ENCODE results near the gene CNN2. TPM values are rescaled to one million over a fixed set of nuclear protein-coding genes. Genes with fewer than 3 reads are reported as not detected.

CNN2 gene
- total RNA-seq, 1 experiment from 2014 or later, result 296 TPM

GRCh38 chr19:1009041-1009980 is 17.1 kb upstream of the CNN2 start:
- no peak for DNase-seq (ENCODE audit: low spot score)
- in situ Hi-C loops (cut with HindIII; ENCODE audit: low sequenced_read_pairs), result no loop called here

GRCh38 chr19:1009981-1010538 is 16.3 kb upstream of the CNN2 start:
- no peak for DNase-seq (ENCODE audit: low spot score)
- in situ Hi-C loops (cut with HindIII; ENCODE audit: low sequenced_read_pairs), result no loop called here

GRCh38 chr19:1010586-1011510 is 15.6 kb upstream of the CNN2 start:
- DNase-seq (ENCODE audit: low spot score), result no peak
- in situ Hi-C loops (cut with HindIII; ENCODE audit: low sequenced_read_pairs), result no loop called here

- in situ Hi-C loops (cut with HindIII; ENCODE audit: low sequenced_read_pairs), result no loop called here
- DNase-seq (ENCODE audit: low spot score), result no peak
These were observed 14.5 kb upstream of the CNN2 start for GRCh38 chr19:1011831-1012333.

GRCh38 chr19:1012334-1012733 is 14.1 kb upstream of the CNN2 start:
- in situ Hi-C loops (cut with HindIII; ENCODE audit: low sequenced_read_pairs), result no loop called here

GRCh38 chr19:1013218-1013617 is 13.2 kb upstream of the CNN2 start:
- DNase-seq (ENCODE audit: low spot score), result no peak
- in situ Hi-C loops (cut with HindIII; ENCODE audit: low sequenced_read_pairs), result no loop called here

More at GRCh38 chr19:1012334-1012733, 14.1 kb upstream of the CNN2 start:
- DNase-seq (ENCODE audit: low spot score), result no peak

- in situ Hi-C loops (cut with HindIII; ENCODE audit: low sequenced_read_pairs), result no loop called here
- DNase-seq (ENCODE audit: low spot score), result no peak
These were observed 12.0 kb upstream of the CNN2 start for GRCh38 chr19:1014161-1015060.

GRCh38 chr19:1015061-1015781 is 11.2 kb upstream of the CNN2 start:
- DNase-seq (ENCODE audit: low spot score), result no peak
- in situ Hi-C loops (cut with HindIII; ENCODE audit: low sequenced_read_pairs), result no loop called here

DNA sequence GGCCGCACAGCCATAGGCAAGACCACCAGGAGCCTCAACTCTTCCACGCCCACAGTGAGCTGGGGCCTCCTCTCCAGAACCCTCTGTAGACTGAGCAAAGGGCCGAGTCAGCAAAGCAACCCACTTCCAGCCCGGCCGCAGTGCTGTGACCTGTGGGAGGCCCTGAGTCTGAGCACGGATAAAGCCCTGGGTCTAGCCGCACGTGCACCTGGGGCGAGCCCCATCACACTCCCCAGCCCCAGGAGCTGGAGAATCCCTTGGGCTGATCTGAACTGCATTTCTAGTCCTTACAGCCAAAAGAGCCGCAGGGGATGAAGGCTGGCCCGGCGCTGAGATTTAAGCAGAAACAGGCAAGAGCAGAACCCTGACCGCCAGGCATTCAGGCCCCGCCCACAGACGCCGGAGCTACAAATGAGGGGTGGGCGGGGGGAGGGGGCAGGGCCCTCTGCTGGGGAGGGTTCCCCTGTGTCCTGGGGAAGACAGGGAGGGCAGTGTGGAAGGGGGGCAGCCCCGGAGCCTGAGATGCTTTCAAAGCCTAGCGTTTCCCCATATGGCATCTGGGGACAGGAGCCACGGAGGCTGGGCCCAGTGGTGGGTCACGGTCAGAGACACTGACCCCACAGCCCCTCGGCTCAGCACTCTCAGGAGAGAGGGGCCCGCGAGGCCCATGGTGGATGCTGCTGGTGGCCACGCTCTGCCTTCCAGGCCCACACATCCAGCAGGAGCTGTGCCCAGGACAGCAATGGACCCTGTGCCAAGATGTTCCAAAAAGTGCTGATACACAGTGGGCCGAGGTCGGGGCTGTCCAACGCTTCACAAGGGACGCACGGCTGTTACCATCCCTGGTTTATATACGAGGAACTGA is 10.4 kb upstream of the CNN2 start:
- in situ Hi-C loops (cut with HindIII; ENCODE audit: low sequenced_read_pairs), result no loop called here
- peak; percentile 23 for DNase-seq (ENCODE audit: low spot score)

- in situ Hi-C loops (cut with HindIII; ENCODE audit: low sequenced_read_pairs), result no loop called here
These were observed 9.7 kb upstream of the CNN2 start for GRCh38 chr19:1016647-1017114.

GRCh38 chr19:1017115-1017905 is 9.1 kb upstream of the CNN2 start:
- DNase-seq (ENCODE audit: low spot score), result no peak
- in situ Hi-C loops (cut with HindIII; ENCODE audit: low sequenced_read_pairs), result no loop called here

More at GRCh38 chr19:1016647-1017114, 9.7 kb upstream of the CNN2 start:
- peak; percentile 25 for DNase-seq (ENCODE audit: low spot score)

DNA sequence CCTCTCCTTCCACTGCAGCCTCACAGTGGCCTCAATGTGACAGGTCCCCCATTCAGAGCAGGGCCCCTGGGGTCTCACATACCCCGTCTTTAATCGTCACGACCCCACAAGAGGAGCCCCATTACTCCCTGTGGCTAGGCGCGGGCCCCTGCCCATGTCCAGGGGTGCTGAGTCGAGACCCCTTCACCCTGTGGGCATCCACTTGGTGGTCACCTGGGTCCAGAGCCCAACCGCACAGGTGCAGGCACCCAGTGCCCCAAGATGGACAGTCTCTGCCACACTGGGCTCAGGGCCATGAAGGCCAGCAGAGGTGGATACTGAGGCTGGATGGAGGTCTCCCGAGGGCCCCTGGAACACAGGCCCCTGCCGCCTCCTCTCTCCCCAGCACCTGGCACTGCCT is 8.5 kb upstream of the CNN2 start:
- DNase-seq (ENCODE audit: low spot score), result no peak
- in situ Hi-C loops (cut with HindIII; ENCODE audit: low sequenced_read_pairs), result no loop called here

GRCh38 chr19:1018393-1018792 is 8.0 kb upstream of the CNN2 start:
- no peak for DNase-seq (ENCODE audit: low spot score)
- in situ Hi-C loops (cut with HindIII; ENCODE audit: low sequenced_read_pairs), result no loop called here

- no peak for DNase-seq (ENCODE audit: low spot score)
- in situ Hi-C loops (cut with HindIII; ENCODE audit: low sequenced_read_pairs), result no loop called here
These were observed 7.3 kb upstream of the CNN2 start for GRCh38 chr19:1018932-1019615.

DNA sequence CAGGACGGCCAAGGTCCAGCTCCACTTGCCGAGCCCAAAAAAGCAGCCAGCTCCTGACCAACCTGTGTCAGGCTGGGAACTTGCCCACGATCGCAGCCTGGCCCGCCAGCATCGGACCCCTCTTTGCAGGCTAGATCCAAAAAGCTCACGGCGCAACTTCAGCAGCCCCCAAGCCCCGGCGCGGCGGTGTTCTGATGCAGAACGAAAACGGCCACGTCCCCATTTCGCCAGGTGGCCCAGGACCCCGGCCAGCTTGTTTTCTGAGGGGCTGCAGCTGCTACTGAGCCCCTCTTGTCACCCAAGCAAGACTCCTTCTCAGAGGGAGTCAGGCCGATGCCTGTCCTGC is 6.8 kb upstream of the CNN2 start:
- DNase-seq (ENCODE audit: low spot score), result no peak
- in situ Hi-C loops (cut with HindIII; ENCODE audit: low sequenced_read_pairs), result no loop called here
